H9 (cell line): ENCODE data around the gene HDAC6. TPM values are rescaled to one million over a fixed set of nuclear protein-coding genes. Genes with fewer than 3 reads are reported as not detected.
A peak's percentile ranks its signal among the peaks of the same experiment; 100 is the strongest.

Experiments
- DNase-seq: peaks from one replicate; pipeline ENCODE4 v3.0.0-alpha.2; 2017
- H2AFZ ChIP-seq: one replicate; pipeline ENCODE4 v1.6.1; 2013; ENCODE audit warnings: mild to moderate bottlenecking, low read length, control low read depth, moderate library complexity
- H2AK5ac ChIP-seq: 2 replicates; pipeline ENCODE4 v1.6.1; 2013; ENCODE audit warnings: low read length, control low read depth, mixed read lengths; ENCODE audit not compliant: insufficient read length
- H2BK120ac ChIP-seq: one replicate; pipeline ENCODE4 v1.6.1; 2013; ENCODE audit warnings: low read depth, mild to moderate bottlenecking, low read length, control low read depth, inconsistent platforms; ENCODE audit not compliant: poor library complexity, severe bottlenecking
- H2BK12ac ChIP-seq: 2 replicates; pipeline ENCODE4 v1.6.1; 2013; ENCODE audit warnings: low read length, control low read depth, mixed read lengths, low read depth; ENCODE audit not compliant: insufficient read length
- H2BK15ac ChIP-seq: 2 replicates; pipeline ENCODE4 v1.6.1; 2013; ENCODE audit warnings: low read depth, low read length, control low read depth
- H2BK20ac ChIP-seq: one replicate; pipeline ENCODE4 v1.6.1; 2013; ENCODE audit warnings: low read depth, mild to moderate bottlenecking, low read length, control low read depth, inconsistent platforms; ENCODE audit not compliant: poor library complexity, severe bottlenecking
- H2BK5ac ChIP-seq: 2 replicates; pipeline ENCODE4 v1.6.1; 2013; ENCODE audit warnings: low read length, control low read depth, mixed read lengths; ENCODE audit not compliant: insufficient read length
- H3K14ac ChIP-seq: 2 replicates; pipeline ENCODE4 v1.6.1; 2013; ENCODE audit warnings: low read length, control low read depth; ENCODE audit not compliant: insufficient read depth
- H3K18ac ChIP-seq: 2 replicates; pipeline ENCODE4 v1.6.1; 2013; ENCODE audit warnings: low read depth, mild to moderate bottlenecking, mixed read lengths, low read length, control low read depth; ENCODE audit not compliant: insufficient read length
- H3K23ac ChIP-seq: 2 replicates; pipeline ENCODE4 v1.6.1; 2013; ENCODE audit warnings: low read length, control low read depth, mixed read lengths, low read depth; ENCODE audit not compliant: insufficient read length
- H3K23me2 ChIP-seq: 2 replicates; pipeline ENCODE4 v1.6.1; 2013; ENCODE audit warnings: low read depth, mild to moderate bottlenecking, mixed read lengths, low read length, control low read depth; ENCODE audit not compliant: insufficient read length, poor library complexity, severe bottlenecking
- H3K27ac ChIP-seq: 2 replicates; pipeline ENCODE4 v1.5.1; 2013; ENCODE audit warnings: low read length, control low read depth, mixed read lengths, low read depth; ENCODE audit not compliant: insufficient read length
- H3K27me3 ChIP-seq: 2 replicates; pipeline ENCODE4 v1.6.1; 2013; ENCODE audit warnings: low read length, control low read depth, inconsistent platforms; ENCODE audit not compliant: insufficient read depth
- H3K4ac ChIP-seq: 2 replicates; pipeline ENCODE4 v1.6.1; 2013; ENCODE audit warnings: low read depth, mild to moderate bottlenecking, control low read depth, inconsistent platforms, low read length, moderate library complexity
- H3K4me1 ChIP-seq: 2 replicates; pipeline ENCODE4 v1.6.1; 2013; ENCODE audit warnings: low read length, control low read depth, inconsistent platforms; ENCODE audit not compliant: insufficient read depth
- H3K4me2 ChIP-seq: 2 replicates; pipeline ENCODE4 v1.6.1; 2013; ENCODE audit warnings: low read length, control low read depth, mixed read lengths; ENCODE audit not compliant: insufficient read length, insufficient read depth
- H3K56ac ChIP-seq: 2 replicates; pipeline ENCODE4 v1.6.1; 2013; ENCODE audit warnings: low read depth, mild to moderate bottlenecking, mixed read lengths, low read length, control low read depth; ENCODE audit not compliant: insufficient read length
- H3K79me1 ChIP-seq: 2 replicates; pipeline ENCODE4 v1.6.1; 2013; ENCODE audit warnings: low read depth, mild to moderate bottlenecking, moderate library complexity, low read length, control low read depth, inconsistent platforms; ENCODE audit not compliant: insufficient read depth, poor library complexity, severe bottlenecking
- H3K79me2 ChIP-seq: 2 replicates; pipeline ENCODE4 v1.6.1; 2013; ENCODE audit warnings: low read length, control low read depth, inconsistent platforms; ENCODE audit not compliant: insufficient read depth
- H3K9ac ChIP-seq: 2 replicates; pipeline ENCODE4 v1.6.1; 2013; ENCODE audit warnings: low read length, control low read depth, mixed read lengths; ENCODE audit not compliant: insufficient read length; ENCODE audit errors: extremely low read depth
- H3K9me3 ChIP-seq: one replicate; pipeline ENCODE4 v1.6.1; 2013; ENCODE audit warnings: low read depth, low read length, inconsistent platforms; ENCODE audit not compliant: control insufficient read depth
- H3T11ph ChIP-seq: one replicate; pipeline ENCODE4 v1.6.1; 2013; ENCODE audit warnings: mild to moderate bottlenecking, low read length, control low read depth, inconsistent platforms
- H4K20me1 ChIP-seq: one replicate; pipeline ENCODE4 v1.6.1; 2013; ENCODE audit not compliant: control insufficient read depth, insufficient read length, insufficient read depth
- H4K5ac ChIP-seq: 2 replicates; pipeline ENCODE4 v1.6.1; 2013; ENCODE audit warnings: low read depth, mild to moderate bottlenecking, mixed read lengths, low read length, control low read depth; ENCODE audit not compliant: insufficient read length
- H4K8ac ChIP-seq: replicated peaks from 2 replicates; pipeline ENCODE4 v1.6.1; 2013; ENCODE audit warnings: low read length, control low read depth, mixed read lengths, low read depth; ENCODE audit not compliant: insufficient read length
- H4K91ac ChIP-seq: 2 replicates; pipeline ENCODE4 v1.6.1; 2013; ENCODE audit warnings: low read depth, mild to moderate bottlenecking, moderate library complexity, mixed read lengths, low read length, control low read depth; ENCODE audit not compliant: insufficient read length
- H3K27ac Mint-ChIP-seq, 3 experiments: 2 replicates in 2 of 3; 3 replicates in 1 of 3; pipeline ENCODE4 v1.8.0; 2020 to 2021; ENCODE audit warnings: mixed read lengths in 3 of 3, mild to moderate bottlenecking in 1 of 3, moderate library complexity in 1 of 3
- H3K27me3 Mint-ChIP-seq: 2 replicates; pipeline ENCODE4 v1.8.0; 2021; ENCODE audit warnings: low read depth, mild to moderate bottlenecking, moderate library complexity, mixed read lengths
- H3K36me3 Mint-ChIP-seq, 3 experiments: 2 replicates in 2 of 3; 3 replicates in 1 of 3; pipeline ENCODE4 v1.8.0; 2020 to 2021; ENCODE audit warnings: low read depth in 3 of 3, mixed read lengths in 3 of 3; ENCODE audit not compliant: insufficient read depth in 1 of 3
- H3K4me1 Mint-ChIP-seq, 2 experiments: 2 replicates each; pipeline ENCODE4 v1.8.0; 2020; ENCODE audit warnings: mixed read lengths in 2 of 2
- H3K4me3 Mint-ChIP-seq, 2 experiments: 2 replicates in 1 of 2; 3 replicates in 1 of 2; pipeline ENCODE4 v1.8.0; 2020 to 2021; ENCODE audit warnings: mild to moderate bottlenecking in 2 of 2, mixed read lengths in 2 of 2, moderate library complexity in 1 of 2
- H3K9me3 Mint-ChIP-seq, 2 experiments: 2 replicates in 1 of 2; 3 replicates in 1 of 2; pipeline ENCODE4 v1.8.0; 2020; ENCODE audit warnings: mild to moderate bottlenecking in 2 of 2, mixed read lengths in 2 of 2, moderate library complexity in 1 of 2
- CTCF ChIP-seq: fragments of 200-600 bp; sonication (generic); conservative IDR thresholded peaks from 3 replicates; pipeline ENCODE4 v1.8.0; 2021; ENCODE audit warnings: antibody characterized with exemption, mild to moderate bottlenecking
- WGBS: extraction: QIAGEN DNeasy Blood & Tissue Kit; methylation state at CpG from one replicate; pipeline ENCODE4 v1.1.7; 2013; ENCODE audit warnings: missing lambda C conversion rate, low lambda C conversion rate, mixed read lengths; ENCODE audit not compliant: insufficient read length; ENCODE audit errors: extremely low coverage; 5-methylcytosine and 5-hydroxymethylcytosine counted together
- total RNA-seq: library from RNA; stranded (reverse); gene quantifications from 2 replicates; pipeline ENCODE4 v1.2.1, GENCODE V29; 2021

HDAC6 gene
- total RNA-seq, 1 experiment from 2014 or later, result 52.8 TPM

- Mint-ChIP-seq H3K27me3 (peaks cover 18% of the 10 kb centered on the region), H3K4me3 (peak overlapping the region in 1 of 2 experiments; percentile 13; a peak in 2 of 5 replicates), H3K36me3 (peaks cover 0 to 3% (median 2%) of the 10 kb centered on the region in 3 experiments; a peak in 3 of 7 replicates), H3K9me3 (peaks cover 64 to 76% of the 10 kb centered on the region in 2 experiments), H3K27ac (no peak overlapping the region; a peak in 1 of 7 replicates), H3K4me1 (no peaks in the 10 kb centered on the region)
- no peak for TF ChIP-seq CTCF
- Histone ChIP-seq H3K9me3 (peaks cover 21% of the 10 kb centered on the region), H4K20me1 (no peaks in the 10 kb centered on the region), H3K9ac (no peak overlapping the region), H3T11ph (no peak overlapping the region), H3K18ac (no peak overlapping the region), H3K56ac (no peak overlapping the region), H2BK12ac (no peak overlapping the region), H4K91ac (no peak overlapping the region), H2BK5ac (no peak overlapping the region), H3K27ac (no peak overlapping the region), H3K79me1 (no peaks in the 10 kb centered on the region), H3K4me2 (no peak overlapping the region), H2AK5ac (no peak overlapping the region), H3K4me1 (no peaks in the 10 kb centered on the region), H3K23me2 (no peaks in the 10 kb centered on the region), H2AFZ (no peak overlapping the region), H3K14ac (no peak overlapping the region), H4K8ac (no peak overlapping the region), H3K27me3 (no peaks in the 10 kb centered on the region), H3K23ac (no peak overlapping the region), H2BK120ac (peak overlapping the region; percentile 54), H3K4ac (no peak overlapping the region), H3K79me2 (no peaks in the 10 kb centered on the region), H2BK20ac (no peak overlapping the region), H2BK15ac (no peak overlapping the region), H4K5ac (no peak overlapping the region)
- no CpG with 5 or more reads among the region's 17 CpGs for WGBS
- DNase-seq, result no peak
These were observed 14.1 kb upstream of the HDAC6 start for GRCh38 chrX:48787505-48788443.
